WTC11 (cell line): ENCODE measurements around the gene SCUBE1. TPM values are rescaled to one million over a fixed set of nuclear protein-coding genes. Genes with fewer than 3 reads are reported as not detected.

ENCODE experiments used
- ATAC-seq: fragments of 200-7000 bp; cut with Tn5 transposase; 2 replicates; pipeline ENCODE4 v1.10.0; 2021; ENCODE audit warnings: mild to moderate bottlenecking, moderate library complexity
- CTCF ChIA-PET: fragments of 300-600 bp; sonication (Branson Sonifier 250); formaldehyde crosslinking; loops from one replicate; lab custom pipeline; 2021; ENCODE audit warnings: antibody characterized with exemption; lab: Charles Lee
- POLR2A ChIA-PET: fragments of 350-600 bp; sonication (Branson Sonifier 250); formaldehyde crosslinking; loops from one replicate; lab custom pipeline; 2021; ENCODE audit warnings: antibody characterized with exemption; lab: Charles Lee
- DNase-seq: peaks from one replicate; pipeline ENCODE4 v3.0.0; 2021; ENCODE audit warnings: low spot score
- H3K27ac Mint-ChIP-seq: 2 replicates; pipeline ENCODE4 v1.8.0; 2021; ENCODE audit warnings: mixed read lengths
- H3K27me3 Mint-ChIP-seq: 2 replicates; pipeline ENCODE4 v1.8.0; 2021; ENCODE audit warnings: low read depth, mild to moderate bottlenecking, moderate library complexity, mixed read lengths
- H3K36me3 Mint-ChIP-seq: 2 replicates; pipeline ENCODE4 v1.8.0; 2021; ENCODE audit warnings: mixed read lengths
- H3K4me1 Mint-ChIP-seq: 2 replicates; pipeline ENCODE4 v1.8.0; 2022; ENCODE audit warnings: mixed read lengths
- H3K4me3 Mint-ChIP-seq: 2 replicates; pipeline ENCODE4 v1.8.0; 2021; ENCODE audit warnings: mild to moderate bottlenecking, moderate library complexity, mixed read lengths
- H3K9me3 Mint-ChIP-seq: 2 replicates; pipeline ENCODE4 v1.8.0; 2021; ENCODE audit warnings: mixed read lengths
- ATF1 ChIP-seq: sonication (generic); formaldehyde crosslinking; IDR thresholded peaks from 2 replicates; pipeline ENCODE4 v1.8.1; 2023; ENCODE audit warnings: mild to moderate bottlenecking, moderate library complexity, missing genetic modification reagents
- ATF6 ChIP-seq: sonication (generic); formaldehyde crosslinking; IDR thresholded peaks from 2 replicates; pipeline ENCODE4 v1.8.1; 2023; ENCODE audit warnings: mild to moderate bottlenecking, missing genetic modification reagents
- CDX4 ChIP-seq: fragments of 250-450 bp; sonication (Bioruptor Pico); IDR thresholded peaks from 2 replicates; pipeline ENCODE4 v1.9.0; 2021; ENCODE audit warnings: moderate library complexity, mild to moderate bottlenecking, inconsistent platforms, borderline replicate concordance
- CREB1 ChIP-seq: sonication (generic); formaldehyde crosslinking; IDR thresholded peaks from 2 replicates; pipeline ENCODE4 v1.8.0; 2023; ENCODE audit warnings: mild to moderate bottlenecking, missing genetic modification reagents
- E2F1 ChIP-seq: sonication (generic); formaldehyde crosslinking; IDR thresholded peaks from 2 replicates; pipeline ENCODE4 v1.8.0; 2022; ENCODE audit warnings: mild to moderate bottlenecking, missing genetic modification reagents
- ESRRA ChIP-seq: sonication (generic); formaldehyde crosslinking; IDR thresholded peaks from 2 replicates; pipeline ENCODE4 v1.8.1; 2022; ENCODE audit warnings: mild to moderate bottlenecking, missing genetic modification reagents, borderline replicate concordance
- FOXJ3 ChIP-seq: sonication (generic); formaldehyde crosslinking; IDR thresholded peaks from 2 replicates; pipeline ENCODE4 v1.9.0; 2021; ENCODE audit warnings: missing genetic modification reagents, mild to moderate bottlenecking, borderline replicate concordance
- HMGA2 ChIP-seq: fragments of 250-450 bp; sonication (Bioruptor Pico); IDR thresholded peaks from 2 replicates; pipeline ENCODE4 v1.4.0; 2021; ENCODE audit warnings: mild to moderate bottlenecking, moderate library complexity
- HMGXB4 ChIP-seq: sonication (generic); formaldehyde crosslinking; IDR thresholded peaks from 2 replicates; pipeline ENCODE4 v1.8.1; 2023; ENCODE audit warnings: mild to moderate bottlenecking, moderate library complexity, missing genetic modification reagents
- IRF1 ChIP-seq: sonication (generic); formaldehyde crosslinking; IDR thresholded peaks from 2 replicates; pipeline ENCODE4 v1.8.0; 2023; ENCODE audit warnings: missing genetic modification reagents
- IRF2 ChIP-seq: sonication (generic); formaldehyde crosslinking; IDR thresholded peaks from 2 replicates; pipeline ENCODE4 v1.8.0; 2022; ENCODE audit warnings: low read depth, missing genetic modification reagents, borderline replicate concordance
- JAZF1 ChIP-seq: fragments of 250-450 bp; sonication (Bioruptor Pico); IDR thresholded peaks from 2 replicates; pipeline ENCODE4 v1.9.0; 2021; ENCODE audit warnings: moderate library complexity, mild to moderate bottlenecking, inconsistent platforms
- MXD4 ChIP-seq: fragments of 250-450 bp; sonication (Bioruptor Pico); IDR thresholded peaks from 2 replicates; pipeline ENCODE4 v1.8.0; 2021; ENCODE audit warnings: mild to moderate bottlenecking, moderate library complexity, borderline replicate concordance
- MYBL2 ChIP-seq: sonication (generic); formaldehyde crosslinking; IDR thresholded peaks from 2 replicates; pipeline ENCODE4 v1.8.1; 2023; ENCODE audit warnings: mild to moderate bottlenecking, moderate library complexity, missing genetic modification reagents
- PREB ChIP-seq: sonication (generic); formaldehyde crosslinking; IDR thresholded peaks from 2 replicates; pipeline ENCODE4 v1.8.1; 2022; ENCODE audit warnings: mild to moderate bottlenecking, missing genetic modification reagents, moderate library complexity, borderline replicate concordance
- TEAD4 ChIP-seq: sonication (generic); formaldehyde crosslinking; IDR thresholded peaks from 2 replicates; pipeline ENCODE4 v1.8.0; 2022; ENCODE audit warnings: mild to moderate bottlenecking, missing genetic modification reagents
- ZBTB21 ChIP-seq: sonication (generic); formaldehyde crosslinking; IDR thresholded peaks from 2 replicates; pipeline ENCODE4 v1.8.1; 2023; ENCODE audit warnings: mild to moderate bottlenecking, missing genetic modification reagents, borderline replicate concordance
- ZNF121 ChIP-seq: sonication (generic); formaldehyde crosslinking; IDR thresholded peaks from 2 replicates; pipeline ENCODE4 v1.8.0; 2023; ENCODE audit warnings: missing genetic modification reagents
- ZNF232 ChIP-seq: sonication (generic); formaldehyde crosslinking; IDR thresholded peaks from 2 replicates; pipeline ENCODE4 v1.8.0; 2022; ENCODE audit warnings: mild to moderate bottlenecking, missing genetic modification reagents
- ZNF416 ChIP-seq: fragments of 250-450 bp; sonication (Bioruptor Pico); IDR thresholded peaks from 2 replicates; pipeline ENCODE4 v1.9.0; 2021; ENCODE audit warnings: mild to moderate bottlenecking, inconsistent platforms
- ZNF671 ChIP-seq: fragments of 250-450 bp; sonication (Bioruptor Pico); IDR thresholded peaks from 2 replicates; pipeline ENCODE4 v1.8.0; 2021; ENCODE audit warnings: mild to moderate bottlenecking
- ZSCAN18 ChIP-seq: fragments of 250-450 bp; sonication (Bioruptor Pico); IDR thresholded peaks from 2 replicates; pipeline ENCODE4 v2.1.2; 2022; ENCODE audit warnings: mild to moderate bottlenecking, moderate library complexity
- total RNA-seq: library from RNA; stranded (reverse); gene quantifications from 3 replicates; pipeline ENCODE4 v1.2.3, GENCODE V29; 2021

The SCUBE1 gene
- total RNA-seq, 1 experiment from 2014 or later = 6.9 TPM

GRCh38 chr22:43289531-43289963 lies 53.6 kb downstream of the SCUBE1 start (continued):
- no peak for TF ChIP-seq IRF2 (CRISPR knock-in tag)
- no peak for TF ChIP-seq ZNF232 (CRISPR knock-in tag)
- TF ChIP-seq HMGXB4 (CRISPR knock-in tag) = no peak
- no peak for TF ChIP-seq PREB
- TF ChIP-seq ZBTB21 (CRISPR knock-in tag) = no peak
- no peak for TF ChIP-seq ZSCAN18 (CRISPR knock-in tag)
- no peak for TF ChIP-seq ZNF416 (CRISPR knock-in tag)
- TF ChIP-seq, all 79 proteins: peak for 0

- CTCF ChIA-PET = interaction anchor here (0.8 to 4.2 kb wide), 8 partner anchors 11 to 97 kb away, joined by 3 to 41 read pairs (median 4); partner anchors contain the start of gene SCUBE1
- POLR2A ChIA-PET = interaction anchor here (1.3 kb wide), 1 partner anchor 102 kb away, joined by 3 read pairs; the partner anchor contains the start of gene TTLL12
- Mint-ChIP-seq H3K36me3 (no peaks in the 10 kb centered on the region), H3K9me3 (no peaks in the 10 kb centered on the region), H3K27me3 (no peaks in the 10 kb centered on the region), H3K27ac (peak overlapping the region; percentile 45; the same call in 1 of the 2 replicates), H3K4me3 (no peak overlapping the region), H3K4me1 (no peaks in the 10 kb centered on the region)
- no peak for TF ChIP-seq ZNF671 (CRISPR knock-in tag)
- TF ChIP-seq JAZF1 (CRISPR knock-in tag) = no peak
- TF ChIP-seq IRF2 (CRISPR knock-in tag) = no peak
- no peak for TF ChIP-seq MYBL2 (CRISPR knock-in tag)
- TF ChIP-seq FOXJ3 = no peak
- TF ChIP-seq HMGA2 (CRISPR knock-in tag) = no peak
- no peak for TF ChIP-seq TEAD4 (CRISPR knock-in tag)
- no peak for TF ChIP-seq MXD4 (CRISPR knock-in tag)
- no peak for TF ChIP-seq E2F1
- no peak for TF ChIP-seq ZNF121
- TF ChIP-seq ESRRA = no peak
- no peak for TF ChIP-seq ATF1
- TF ChIP-seq IRF1 = no peak
- TF ChIP-seq ATF6 = no peak
- TF ChIP-seq CDX4 (CRISPR knock-in tag) = no peak
- TF ChIP-seq CREB1 (CRISPR knock-in tag) = no peak
- no peak for DNase-seq
- ATAC-seq = peak; percentile 28; the same call in 1 of the 2 replicates
These were observed 54.3 kb downstream of the SCUBE1 start for GRCh38 chr22:43288807-43289420.
